GM13976 (cell line): ENCODE measurements around the gene STK31.
"Not testable (repeated sequence)": the region's sequence is repeated elsewhere in the genome, so short reads cannot be mapped to it uniquely, and the experiment has no call there.

Experiments used
- DNase-seq: peaks from one replicate; pipeline ENCODE4 v3.0.0; 2012; ENCODE audit warnings: low spot score
- CTCF ChIP-seq: IDR thresholded peaks from 2 replicates; pipeline ENCODE4 v1.5.1; 2012; ENCODE audit warnings: borderline replicate concordance, mild to moderate bottlenecking; ENCODE audit not compliant: insufficient read depth; ENCODE audit errors: extremely low read depth, missing control alignments, control extremely low read depth
- in situ Hi-C: fragments of 300-500 bp; cut with MboI; formaldehyde crosslinking; loops from one replicate; pipeline ENCODE4 v1.12.0; 2022; ENCODE audit warnings: low sequenced_read_pairs, mixed read lengths, inconsistent platforms; ENCODE audit not compliant: unreplicated experiment

STK31 gene

GRCh38 chr7:23767514-23767913 lies 57.5 kb downstream of the STK31 start:
- no peak for TF ChIP-seq CTCF
- in situ Hi-C loops: no loop called here
- DNase-seq: no peak

- in situ Hi-C loops: no loop called here
- DNase-seq: no peak
- no peak for TF ChIP-seq CTCF
Measured at GRCh38 chr7:23768022-23768421, 58.0 kb downstream of the STK31 start.

GRCh38 chr7:23779185-23779800 lies 69.3 kb downstream of the STK31 start:
- in situ Hi-C loops, DNase-seq: not testable (repeated sequence)

- TF ChIP-seq CTCF: no peak
- in situ Hi-C loops: no loop called here
Measured at GRCh38 chr7:23783115-23783514, 73.1 kb downstream of the STK31 start.

GRCh38 chr7:23787272-23787671 lies 77.3 kb downstream of the STK31 start:
- DNase-seq: no peak
- TF ChIP-seq CTCF: no peak
- in situ Hi-C loops: no loop called here

More at GRCh38 chr7:23783115-23783514, 73.1 kb downstream of the STK31 start:
- no peak for DNase-seq

GRCh38 chr7:23788843-23789242 lies 78.8 kb downstream of the STK31 start:
- no peak for TF ChIP-seq CTCF
- DNase-seq: no peak
- in situ Hi-C loops: no loop called here

- in situ Hi-C loops: no loop called here
- no peak for TF ChIP-seq CTCF
Measured at GRCh38 chr7:23791721-23792120, 81.7 kb downstream of the STK31 start.

More at GRCh38 chr7:23791721-23792120, 81.7 kb downstream of the STK31 start:
- DNase-seq: no peak
